Fibroblast of peridontal ligament (primary cell): ENCODE results near the gene SUGCT.

Experiments used
- DNase-seq: peaks from one replicate; pipeline ENCODE4 v3.0.0-alpha.2; 2010; ENCODE audit errors: extremely low read depth

SUGCT gene

DNA sequence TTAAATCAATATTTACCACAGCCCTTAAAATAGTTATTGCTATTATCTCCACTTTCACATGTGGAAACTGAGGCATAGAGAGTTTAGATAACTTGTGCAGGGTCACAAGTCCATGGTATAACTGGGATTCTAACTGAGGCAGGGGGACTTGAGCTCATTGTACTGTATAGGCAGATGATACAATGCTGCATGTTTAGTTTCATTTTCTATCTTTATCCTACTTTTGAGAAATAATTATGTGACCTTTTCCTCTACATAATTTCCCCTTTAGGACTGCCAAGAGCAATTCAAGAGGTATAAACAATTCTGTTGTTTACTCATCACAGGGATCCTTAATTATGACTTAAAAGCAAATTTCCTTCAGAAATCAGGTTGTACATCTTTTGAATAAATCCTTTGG is 193.1 kb downstream of the SUGCT start:
- peak; percentile 34 for DNase-seq

DNA sequence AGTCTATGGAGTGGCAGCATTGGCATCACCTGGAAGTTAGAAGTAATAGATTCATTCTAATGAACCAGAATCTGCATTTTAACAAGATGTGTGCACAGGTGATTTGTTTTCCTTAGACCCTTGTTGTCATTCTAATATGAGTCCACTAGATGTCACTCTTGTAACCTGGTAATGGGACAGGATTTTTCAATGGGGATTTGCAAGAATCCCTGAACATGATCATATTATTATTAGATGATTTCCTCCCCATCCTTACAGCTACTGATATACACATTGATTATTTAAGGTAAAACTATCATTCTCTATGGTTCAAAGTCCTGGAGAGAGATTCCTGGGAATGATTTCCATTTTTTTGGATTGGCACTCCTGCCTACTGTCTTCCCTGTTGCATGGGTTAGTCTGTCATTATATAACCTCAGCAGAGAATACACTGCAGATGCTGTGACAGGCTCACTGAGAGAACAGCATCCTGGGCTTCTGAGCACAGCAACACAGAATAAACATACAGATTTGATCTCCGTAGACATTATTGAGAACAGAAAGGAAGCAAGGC is 194.9 kb downstream of the SUGCT start:
- DNase-seq = peak; percentile 87

DNA sequence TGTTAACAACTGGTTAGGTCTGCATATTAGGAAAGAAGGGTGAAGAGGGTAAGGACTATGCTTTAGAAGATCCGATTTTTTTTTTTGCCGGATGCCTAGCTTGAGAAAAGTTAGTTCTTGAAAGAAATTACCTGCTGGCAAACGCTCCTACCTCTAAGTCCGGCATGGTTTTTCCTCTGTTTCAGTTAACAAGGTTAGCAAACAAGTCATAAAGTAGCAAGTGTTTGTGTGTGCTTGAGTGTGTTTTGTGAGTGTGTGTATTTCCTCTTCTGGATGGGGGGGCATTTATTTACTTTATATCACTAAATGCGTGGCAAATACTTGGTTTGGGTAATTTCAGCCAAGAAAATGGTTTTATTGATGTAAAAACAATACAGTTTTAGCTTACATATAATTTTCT is 195.6 kb downstream of the SUGCT start:
- DNase-seq = no peak

DNA sequence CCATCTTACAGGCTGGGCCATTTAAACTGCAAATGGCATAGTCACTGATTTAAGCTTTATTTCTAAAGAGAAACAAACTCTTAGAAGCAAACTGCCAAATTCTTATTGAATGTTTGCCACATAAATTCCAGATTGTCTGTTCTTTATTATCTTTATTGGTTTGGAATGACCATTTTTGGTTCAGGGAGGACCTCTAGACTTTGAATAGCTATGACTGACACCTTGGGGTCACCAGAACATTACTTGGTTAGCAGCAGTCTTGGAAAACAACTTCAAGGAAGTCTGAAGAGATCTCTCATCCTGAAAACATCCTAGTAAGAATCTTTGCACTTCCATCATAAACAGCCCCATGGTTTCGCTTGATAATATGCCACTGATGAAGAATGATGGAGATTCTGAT is 197.1 kb downstream of the SUGCT start:
- peak; percentile 64 for DNase-seq

DNA sequence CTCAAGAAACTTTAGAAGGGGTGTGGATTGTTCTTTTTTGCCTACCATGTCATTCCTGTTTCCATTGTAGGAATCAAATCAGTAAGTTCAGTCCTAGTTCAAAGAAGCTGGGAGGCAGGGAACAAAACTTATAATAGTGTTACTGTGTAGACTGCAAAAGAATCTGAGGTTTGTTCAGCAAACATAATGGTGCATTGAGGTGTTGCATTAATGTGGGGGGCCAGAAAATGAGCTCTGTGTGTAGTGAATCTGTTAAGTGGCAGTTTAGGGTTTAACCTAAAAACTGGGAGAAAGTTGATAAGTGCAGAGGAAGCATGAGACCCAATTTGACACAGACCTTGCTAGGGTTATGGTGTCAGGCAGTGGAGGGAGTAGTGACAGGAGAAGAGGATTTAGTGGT is 197.7 kb downstream of the SUGCT start:
- DNase-seq = no peak

DNA sequence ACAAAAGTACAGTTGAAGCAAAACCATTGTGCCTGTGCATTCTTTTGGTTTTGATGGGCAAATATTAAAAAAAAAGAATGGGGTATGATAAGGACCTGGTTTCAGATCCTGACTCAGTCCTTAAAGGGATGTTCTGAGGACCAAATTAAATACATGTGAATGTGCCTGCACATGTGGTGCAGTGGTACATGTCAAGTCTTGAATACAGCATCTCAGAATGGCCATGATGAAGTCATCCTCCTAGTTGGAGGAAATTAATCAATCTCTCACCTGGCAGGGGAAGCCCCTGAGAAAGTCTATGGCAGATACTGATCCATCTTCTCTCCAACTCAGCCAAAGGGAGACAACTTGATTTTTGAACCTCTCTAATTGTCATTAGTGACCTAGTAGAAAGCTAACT is 207.0 kb downstream of the SUGCT start:
- no peak for DNase-seq

DNA sequence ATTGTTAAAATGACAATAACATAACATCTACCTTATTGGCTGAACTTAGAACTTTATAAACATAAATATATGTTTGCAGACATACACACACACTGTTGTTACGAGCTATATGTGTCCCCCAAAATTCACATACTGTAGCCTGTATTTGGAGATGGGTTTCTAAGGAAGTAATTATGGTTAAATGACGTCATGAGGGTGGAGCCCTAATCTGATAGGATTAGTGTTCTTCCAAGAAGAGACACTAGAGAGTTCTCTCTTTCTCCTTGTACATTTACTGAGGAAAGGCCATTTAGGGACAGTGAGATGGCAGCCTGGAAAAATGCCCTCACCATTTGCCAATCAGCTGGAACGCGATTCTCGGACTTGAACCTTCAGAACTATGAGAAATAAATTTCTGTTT is 211.7 kb downstream of the SUGCT start:
- no peak for DNase-seq

DNA sequence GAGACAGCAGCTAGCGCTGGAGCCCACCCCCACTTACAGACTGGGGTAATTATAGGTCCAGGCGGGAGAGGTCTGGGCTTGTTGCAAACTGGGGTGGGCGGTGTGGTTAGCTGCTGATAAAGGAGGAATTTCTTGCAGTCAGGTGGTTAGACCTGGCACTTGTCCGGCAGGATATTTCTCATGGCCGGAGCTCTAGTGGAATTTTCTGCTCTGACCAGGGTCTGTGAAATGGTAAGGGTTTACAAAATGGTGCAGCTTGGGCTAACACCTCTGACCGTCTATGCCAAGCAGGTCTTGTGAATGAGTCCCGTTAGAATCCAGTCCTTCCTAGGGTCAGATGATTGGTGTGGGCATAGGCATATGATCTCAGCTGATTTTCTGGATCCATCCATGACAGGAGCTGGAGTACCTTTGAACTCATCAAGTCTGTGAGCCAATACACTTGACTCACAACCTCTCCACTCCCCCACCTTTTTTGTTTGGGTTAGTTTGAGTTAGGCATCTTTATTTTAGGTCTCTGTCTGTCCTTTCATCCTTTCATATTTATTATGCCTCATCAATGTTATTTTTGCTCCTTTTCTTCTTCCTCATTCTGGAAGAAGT is 213.4 kb downstream of the SUGCT start:
- no peak for DNase-seq

DNA sequence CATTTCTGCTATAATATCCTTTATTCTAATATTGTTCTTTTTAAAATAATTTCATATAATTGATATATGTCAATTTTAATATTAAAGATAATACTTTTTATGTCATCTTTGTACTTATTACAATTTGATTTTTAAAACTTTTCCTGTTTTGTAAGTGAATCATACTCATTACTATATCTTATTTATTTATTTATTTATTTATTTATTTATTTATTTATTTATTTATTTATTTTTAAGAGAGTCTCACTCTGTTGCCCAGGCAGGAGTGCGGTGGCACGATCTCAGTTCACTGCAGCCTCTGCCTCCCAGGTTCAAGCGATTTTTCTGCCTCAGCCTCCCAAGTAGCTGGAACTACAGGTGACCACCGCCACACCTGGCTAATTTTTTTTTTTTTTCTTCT is 215.3 kb downstream of the SUGCT start:
- no peak for DNase-seq

DNA sequence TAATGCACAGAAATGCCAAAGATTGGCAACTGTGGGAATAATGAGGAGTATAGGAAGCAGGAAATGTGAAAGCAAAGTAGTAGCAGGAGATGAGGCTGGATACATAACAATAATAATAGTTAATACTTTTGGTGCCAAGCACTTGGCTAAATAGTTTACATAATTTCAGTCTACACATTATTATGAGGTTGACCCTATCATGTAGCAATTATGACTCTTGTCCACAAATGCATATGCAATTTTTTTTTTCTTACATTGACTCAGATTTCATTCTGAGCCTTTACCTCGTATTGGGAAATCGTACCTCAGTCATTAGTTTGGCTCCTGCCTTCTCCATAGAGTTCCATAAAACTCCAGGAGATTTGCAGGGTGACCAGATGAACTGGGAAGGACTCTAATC is 219.9 kb downstream of the SUGCT start:
- DNase-seq = peak; percentile 53

DNA sequence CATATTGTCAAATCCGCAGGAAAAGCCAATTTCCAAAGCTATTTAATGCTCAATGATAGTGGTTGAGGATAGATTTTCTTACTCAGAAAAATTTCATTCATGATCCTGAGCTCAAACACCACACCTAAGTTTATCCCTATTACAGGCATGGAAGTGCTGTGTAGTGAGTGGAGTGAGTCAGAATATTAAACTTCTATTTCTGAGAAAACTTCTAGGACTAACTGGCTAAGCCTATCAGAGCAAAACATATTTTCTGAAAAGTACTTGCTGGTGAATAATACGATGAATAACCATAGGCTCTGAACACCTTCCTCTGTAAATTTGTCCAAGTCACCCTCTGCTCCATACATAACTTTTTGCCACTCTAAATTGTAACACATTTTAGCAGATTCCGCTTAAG is 221.5 kb downstream of the SUGCT start:
- peak; percentile 13 for DNase-seq

DNA sequence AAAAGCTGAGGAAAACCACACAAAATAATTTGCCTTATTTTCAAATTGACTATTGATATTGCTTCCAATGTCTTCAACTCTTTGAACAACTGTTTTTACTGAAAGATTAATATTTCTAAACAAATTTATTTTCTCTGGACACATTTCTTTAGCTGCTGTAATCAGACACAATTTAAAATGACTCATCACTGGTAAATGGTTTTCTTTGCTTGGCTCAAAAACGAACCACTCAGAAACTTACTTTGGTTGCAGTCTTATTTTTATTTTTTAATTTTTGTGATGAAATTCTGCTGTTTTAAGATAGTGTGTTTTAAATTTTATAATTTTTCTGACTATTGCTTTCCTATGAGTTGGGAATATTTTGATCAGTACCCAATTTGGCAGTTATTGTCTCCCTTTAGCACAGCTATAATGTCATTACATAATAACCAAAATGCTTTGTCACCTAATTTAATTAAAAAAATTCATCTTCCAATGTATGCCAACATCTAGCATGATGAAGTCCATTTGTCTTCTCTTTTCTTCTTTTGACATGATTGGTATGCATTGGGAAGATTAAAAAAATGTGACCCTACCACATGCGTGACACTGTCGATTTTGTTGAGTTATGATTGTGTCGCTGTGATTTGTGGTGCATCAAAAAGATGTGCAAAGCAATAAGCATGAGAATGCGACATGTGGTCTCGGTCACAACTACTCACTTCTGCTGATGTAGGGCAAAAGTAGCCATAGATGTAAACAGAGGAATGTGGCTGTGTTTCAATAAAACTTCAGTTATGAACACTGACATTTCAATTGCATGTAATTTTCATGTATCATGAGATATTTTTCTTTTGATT is 222.3 kb downstream of the SUGCT start:
- peak; percentile 76 for DNase-seq

DNA sequence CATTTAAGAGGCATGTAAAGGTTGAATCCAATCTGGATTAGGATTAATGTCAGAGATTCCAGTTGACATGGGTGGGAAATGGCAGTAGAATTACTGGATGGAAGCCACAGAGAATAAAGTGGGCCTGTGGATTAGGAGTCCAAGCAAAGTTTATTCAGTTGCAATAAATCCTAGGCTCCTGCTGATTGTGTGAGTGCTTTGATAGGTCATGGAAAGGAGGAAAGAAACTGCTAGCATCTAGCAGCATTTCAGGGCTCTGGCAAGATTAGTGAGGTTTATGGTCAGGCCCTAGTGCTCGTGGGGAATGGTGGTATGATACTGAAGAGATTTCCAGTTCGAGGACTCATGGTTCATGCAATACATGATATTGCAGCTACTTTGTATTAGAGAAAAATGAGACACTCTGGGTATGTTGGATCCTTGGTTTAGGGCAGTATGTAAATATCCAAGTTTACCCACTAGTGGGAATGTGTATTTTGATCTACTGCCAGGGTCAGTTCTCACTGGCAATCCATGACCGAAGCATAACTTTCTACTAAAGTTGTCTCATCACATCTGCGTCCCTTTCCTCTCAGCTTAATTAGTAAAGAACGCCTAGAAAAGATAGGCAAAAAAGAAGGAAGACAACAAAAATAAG is 235.0 kb downstream of the SUGCT start:
- DNase-seq = no peak

DNA sequence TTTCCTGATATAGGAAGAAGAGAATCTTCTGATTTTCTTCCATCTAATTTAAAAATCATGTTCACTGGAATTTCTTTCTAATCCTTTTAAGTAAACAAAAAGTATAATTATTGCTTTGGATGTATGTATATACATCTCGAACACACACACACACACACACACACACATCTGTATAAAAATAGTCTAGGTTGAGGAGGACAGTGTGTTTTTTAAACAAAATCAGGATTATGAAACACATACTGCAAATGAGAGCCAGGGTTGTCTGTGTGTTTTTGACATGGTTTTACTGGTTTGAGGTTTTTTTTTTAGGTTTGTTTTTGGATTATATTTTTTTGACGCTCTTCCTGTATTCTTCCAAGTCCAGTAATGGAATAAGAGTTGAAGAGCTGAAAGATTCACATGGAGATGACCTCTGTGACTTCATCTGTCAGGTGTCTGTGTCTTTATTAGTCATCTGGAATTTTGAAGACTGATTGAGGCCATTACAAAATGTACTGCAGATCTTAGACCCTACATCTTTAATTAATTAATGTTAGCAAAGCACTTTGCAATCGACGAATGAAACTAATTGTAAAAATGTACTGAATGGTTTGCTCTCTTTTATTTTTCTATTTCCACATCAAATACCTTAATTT is 237.1 kb downstream of the SUGCT start:
- DNase-seq = peak; percentile 16

DNA sequence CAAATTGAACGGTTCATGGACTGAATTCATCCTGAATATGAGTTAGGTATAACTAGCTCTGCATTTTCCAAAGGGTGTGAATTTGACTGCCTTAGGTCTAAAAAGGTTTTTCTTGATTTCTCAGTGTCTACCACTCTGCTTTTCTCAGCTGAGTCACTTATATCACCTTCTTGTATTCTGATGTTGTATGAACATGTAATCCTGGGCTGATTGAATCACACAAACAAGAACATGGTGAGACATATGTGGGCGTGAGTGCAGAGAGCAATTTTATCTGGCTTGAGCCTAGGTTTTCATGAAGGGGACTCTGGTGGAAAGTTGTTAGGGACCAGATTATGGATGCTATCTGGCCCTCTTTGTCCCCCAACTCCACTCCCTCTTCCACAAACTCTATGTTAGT is 239.8 kb downstream of the SUGCT start:
- DNase-seq = no peak

DNA sequence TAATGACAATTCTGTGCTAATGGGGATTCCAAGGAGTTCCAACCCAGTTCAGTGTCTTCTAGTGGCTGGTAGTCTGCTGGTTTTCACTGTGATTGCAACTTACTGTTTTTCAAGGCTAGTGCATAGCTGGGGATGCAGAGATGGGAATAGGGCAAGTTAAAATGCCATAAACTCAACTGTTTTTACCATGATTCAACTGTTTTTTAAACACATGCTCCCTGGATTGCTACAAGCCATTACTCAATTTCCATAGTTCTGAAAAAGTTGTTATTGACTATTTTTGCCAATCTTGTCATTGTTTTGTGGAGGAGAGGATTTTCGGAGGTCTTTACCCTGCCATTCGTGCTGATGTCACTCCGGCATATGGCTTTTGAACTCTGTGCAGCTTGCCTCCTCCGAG is 245.3 kb downstream of the SUGCT start:
- DNase-seq = peak; percentile 54

DNA sequence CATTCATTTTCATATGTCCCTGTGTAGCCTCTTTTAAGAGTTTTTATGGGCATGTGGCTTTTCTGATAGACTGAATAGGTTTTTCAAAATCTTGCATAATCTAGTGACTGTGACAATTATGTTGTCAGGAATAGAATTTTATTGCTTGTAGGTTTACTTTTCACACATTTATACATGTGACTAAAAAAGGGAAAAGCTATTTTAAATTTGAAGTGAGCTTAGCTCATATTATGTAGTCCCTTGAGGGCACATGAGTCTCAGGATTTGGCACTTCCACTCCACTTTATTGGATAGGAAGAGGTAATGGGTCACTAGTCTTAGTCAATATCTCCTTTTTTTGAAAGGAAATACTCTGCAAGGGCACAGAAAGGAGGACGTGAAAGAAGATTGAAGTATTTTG is 247.3 kb downstream of the SUGCT start:
- DNase-seq = peak; percentile 24

DNA sequence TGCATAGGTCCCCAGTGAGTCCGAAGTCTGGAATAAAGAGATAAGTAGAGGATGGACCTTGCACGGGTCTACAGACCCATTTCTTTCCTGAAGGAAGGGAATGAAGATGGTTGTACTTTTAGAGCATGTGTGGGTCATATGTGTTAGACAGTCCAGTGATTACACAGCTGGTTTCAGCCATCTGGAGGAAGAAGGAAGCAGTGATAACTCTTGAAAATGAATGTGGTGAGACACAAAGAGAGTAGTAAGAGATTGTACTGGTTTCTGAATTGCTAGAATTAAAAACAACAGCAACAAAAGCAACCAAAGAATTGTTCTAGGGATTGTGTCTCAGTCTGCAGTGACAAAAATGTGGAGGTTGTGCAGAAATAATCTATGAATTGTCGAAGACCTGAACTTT is 258.9 kb downstream of the SUGCT start:
- no peak for DNase-seq

DNA sequence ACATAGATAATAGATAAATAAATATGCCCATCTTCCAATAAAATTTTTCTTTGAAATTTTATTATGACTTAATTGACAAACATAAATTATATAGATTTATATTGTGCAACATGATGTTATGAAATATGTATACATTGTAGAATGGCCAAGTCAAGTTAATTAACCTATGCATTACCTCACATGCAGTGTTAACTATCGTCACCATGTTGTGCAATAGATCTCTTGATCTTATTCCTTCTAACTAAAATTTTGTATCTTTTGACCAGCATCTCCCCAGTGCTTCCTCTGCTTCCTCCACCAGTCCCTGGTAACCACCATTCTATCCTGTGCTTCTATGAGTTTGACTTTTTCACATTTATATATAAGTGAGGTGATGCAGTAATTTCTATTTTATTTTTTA is 259.6 kb downstream of the SUGCT start:
- DNase-seq = no peak

DNA sequence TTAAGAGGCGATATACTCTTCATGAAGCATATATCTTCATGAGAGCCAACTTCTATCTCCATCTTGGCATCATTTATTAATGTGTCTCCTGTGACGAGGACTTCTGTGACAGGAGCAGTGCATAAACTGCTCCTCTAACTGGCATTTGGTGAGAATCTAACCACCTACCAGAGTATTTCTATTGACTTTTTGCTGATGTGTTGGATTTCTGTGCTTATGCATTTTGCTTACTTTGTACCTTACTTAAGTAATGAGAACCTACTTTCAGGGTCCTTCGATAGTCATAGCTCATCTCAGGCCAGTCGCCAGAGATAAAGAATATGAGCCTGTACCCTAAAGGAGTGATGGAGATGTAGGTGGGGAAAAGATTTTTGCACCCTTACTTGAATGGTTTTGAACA is 265.7 kb downstream of the SUGCT start:
- DNase-seq = no peak

DNA sequence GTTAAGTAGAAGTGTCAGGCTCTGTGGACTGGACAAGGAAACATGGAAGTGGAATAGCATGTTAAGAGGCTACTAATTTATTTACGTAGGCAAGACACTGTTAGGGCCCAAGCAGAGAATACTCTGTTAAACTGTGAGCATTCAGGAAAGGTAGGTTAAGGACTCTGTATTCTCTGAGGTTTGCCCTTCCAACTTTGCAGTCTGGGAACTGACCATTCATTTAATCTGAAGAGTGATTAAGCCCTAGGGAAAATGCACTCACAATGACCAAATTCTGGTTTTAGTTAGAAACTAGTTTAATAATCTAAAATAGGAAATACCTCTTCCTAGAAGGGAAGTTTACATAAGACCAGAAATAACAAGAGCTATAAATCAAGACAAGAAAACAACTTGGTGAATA is 266.6 kb downstream of the SUGCT start:
- DNase-seq = no peak

DNA sequence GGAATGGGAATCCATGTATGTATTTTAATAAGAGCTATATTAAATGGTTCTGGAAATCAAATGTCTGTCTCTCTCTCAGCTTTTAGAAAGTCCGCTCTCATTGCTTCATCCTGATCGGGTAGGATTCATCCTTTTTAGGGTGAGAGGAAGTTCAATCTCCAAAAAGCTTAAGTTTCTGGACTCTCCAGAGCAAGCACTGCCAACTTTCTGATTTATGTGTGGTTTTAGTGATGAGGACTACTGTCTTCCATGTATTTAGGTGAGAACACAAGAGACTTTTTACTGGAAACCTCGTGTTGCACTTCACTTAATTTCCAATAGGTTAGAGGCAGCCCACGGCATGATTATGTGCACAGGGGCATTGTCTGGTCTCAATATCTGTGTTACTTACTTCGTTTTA is 267.9 kb downstream of the SUGCT start:
- DNase-seq = peak; percentile 19
